A549 (cell line): ENCODE data around the gene MCFD2.

Experiments
- CTCF ChIP-seq: fragments of >200 bp; sonication (Bioruptor Twin); formaldehyde crosslinking; IDR thresholded peaks from 3 replicates; pipeline ENCODE4 v1.5.1; 2016
- EP300 ChIP-seq, 2 experiments: fragments of >200 bp; sonication (Bioruptor Twin); formaldehyde crosslinking; IDR thresholded peaks; 2 replicates in 1 of 2; 3 replicates in 1 of 2; pipeline ENCODE4 v1.6.1; 2016 to 2017
- KDM1A ChIP-seq: fragments of 200-600 bp; sonication (generic); IDR thresholded peaks from 2 replicates; pipeline ENCODE4 v1.6.1; 2016; ENCODE audit warnings: low read depth, mild to moderate bottlenecking
- MAX ChIP-seq: IDR thresholded peaks from 2 replicates; pipeline ENCODE4 v1.6.1; 2012
- RCOR1 ChIP-seq: fragments of 150-350 bp; IDR thresholded peaks from 2 replicates; pipeline ENCODE4 v1.6.1; 2014; ENCODE audit warnings: antibody characterized with exemption, low read length, low read depth
- ZC3H11A ChIP-seq: fragments of 450-650 bp; IDR thresholded peaks from 2 replicates; pipeline ENCODE4 v1.6.1; 2014; ENCODE audit warnings: antibody characterized with exemption, mild to moderate bottlenecking
- ZFP36 ChIP-seq: fragments of 450-650 bp; IDR thresholded peaks from 2 replicates; pipeline ENCODE4 v1.6.1; 2014; ENCODE audit warnings: borderline replicate concordance; ENCODE audit not compliant: partially characterized antibody

- no peak for TF ChIP-seq EP300 (IDR thresholded peaks at IDR 0.05)
- no peak for TF ChIP-seq CTCF
- TF ChIP-seq ZFP36 = no peak
- TF ChIP-seq ZC3H11A = no peak
- no peak for TF ChIP-seq RCOR1
- no peak for TF ChIP-seq KDM1A
- no peak for TF ChIP-seq MAX
These were observed 29.2 kb downstream of the MCFD2 start for GRCh38 chr2:46886268-46887027.
